ENCODE measurements around the gene CFAP45.

DNA sequence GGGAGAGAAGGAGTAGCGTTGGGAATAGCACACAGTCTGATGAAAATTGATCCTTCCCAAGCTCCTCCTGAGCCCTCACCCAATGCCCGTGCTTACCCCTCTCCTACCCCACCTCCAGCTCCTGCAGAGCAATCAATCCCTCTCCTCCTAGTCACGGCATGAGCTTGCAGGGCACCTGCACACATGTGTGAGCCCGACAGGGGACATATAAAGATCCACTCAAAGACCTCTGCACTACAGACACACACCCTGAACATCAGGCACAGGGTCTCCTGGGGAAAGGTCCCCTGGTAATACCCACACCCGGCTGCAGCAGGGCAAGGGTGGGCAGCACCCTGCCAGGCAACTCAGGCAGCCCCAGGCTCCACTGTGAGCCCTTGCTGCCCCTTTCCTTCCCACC is 37.9 kb downstream of the CFAP45 start:
- no peak for TF ChIP-seq POLR2A (IDR thresholded peaks at IDR 0.05)
- TF ChIP-seq, protein P1, sequence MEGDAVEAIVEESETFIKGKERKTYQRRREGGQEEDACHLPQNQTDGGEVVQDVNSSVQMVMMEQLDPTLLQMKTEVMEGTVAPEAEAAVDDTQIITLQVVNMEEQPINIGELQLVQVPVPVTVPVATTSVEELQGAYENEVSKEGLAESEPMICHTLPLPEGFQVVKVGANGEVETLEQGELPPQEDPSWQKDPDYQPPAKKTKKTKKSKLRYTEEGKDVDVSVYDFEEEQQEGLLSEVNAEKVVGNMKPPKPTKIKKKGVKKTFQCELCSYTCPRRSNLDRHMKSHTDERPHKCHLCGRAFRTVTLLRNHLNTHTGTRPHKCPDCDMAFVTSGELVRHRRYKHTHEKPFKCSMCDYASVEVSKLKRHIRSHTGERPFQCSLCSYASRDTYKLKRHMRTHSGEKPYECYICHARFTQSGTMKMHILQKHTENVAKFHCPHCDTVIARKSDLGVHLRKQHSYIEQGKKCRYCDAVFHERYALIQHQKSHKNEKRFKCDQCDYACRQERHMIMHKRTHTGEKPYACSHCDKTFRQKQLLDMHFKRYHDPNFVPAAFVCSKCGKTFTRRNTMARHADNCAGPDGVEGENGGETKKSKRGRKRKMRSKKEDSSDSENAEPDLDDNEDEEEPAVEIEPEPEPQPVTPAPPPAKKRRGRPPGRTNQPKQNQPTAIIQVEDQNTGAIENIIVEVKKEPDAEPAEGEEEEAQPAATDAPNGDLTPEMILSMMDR (IDR thresholded peaks at IDR 0.05), result no peak

Data from right lobe of liver (tissue), 4 donors.